H1 (cell line): ENCODE measurements around the gene ZFP91. TPM values are rescaled to one million over a fixed set of nuclear protein-coding genes. Genes with fewer than 3 reads are reported as not detected.

ENCODE experiments used
- NANOG ChIP-seq: IDR thresholded peaks from 2 replicates; pipeline ENCODE4 v1.6.1; 2011; ENCODE audit warnings: low read length, low read depth, mild to moderate bottlenecking, inconsistent platforms; ENCODE audit not compliant: insufficient read depth, poor library complexity, severe bottlenecking
- SP2 ChIP-seq: IDR thresholded peaks from 2 replicates; pipeline ENCODE4 v1.6.1; 2012; ENCODE audit warnings: mild to moderate bottlenecking, low read length, inconsistent platforms
- SRF ChIP-seq: IDR thresholded peaks from 2 replicates; pipeline ENCODE4 v1.6.1; 2011; ENCODE audit warnings: mild to moderate bottlenecking, low read depth, low read length, moderate library complexity
- polyA plus RNA-seq, 7 experiments: library from polyadenylated mRNA; depleted of rRNA in 3 of 7; stranded (reverse) in 5 of 7; unstranded in 2 of 7; fragments of >200 nt in 5 of 7; fragments of 200-250 nt in 2 of 7; gene quantifications; 1 replicate in 5 of 7; 2 replicates in 1 of 7; 4 replicates in 1 of 7; pipeline versions ENCODE4 v1.2.1 to v1.2.3, GENCODE V29; 2011 to 2013; ENCODE audit warnings: missing spikeins in 2 of 7, mixed read lengths in 2 of 7
- total RNA-seq: library from RNA; stranded (reverse); fragmentation: NEBNext Ultra II Directional; extraction: Animal tissue kit (Norgen Biotek cat#: 25700); gene quantifications from 2 replicates; pipeline ENCODE4 v1.2.1, GENCODE V29; 2021
- TF ChIP-seq, protein P1 (sequence below): fragments of 300-600 bp; sonication (generic); IDR thresholded peaks from 2 replicates; pipeline ENCODE4 v1.7.1; 2012; ENCODE audit warnings: low read length, moderate library complexity, mild to moderate bottlenecking, inconsistent platforms; ENCODE audit not compliant: insufficient replicate concordance

Gene ZFP91
- total and polyA plus RNA-seq, 2 of the 8 experiments (the other 6 are each of a cell fraction or from before 2014, with no cell fraction given), result 10.7 to 29.0 TPM

DNA sequence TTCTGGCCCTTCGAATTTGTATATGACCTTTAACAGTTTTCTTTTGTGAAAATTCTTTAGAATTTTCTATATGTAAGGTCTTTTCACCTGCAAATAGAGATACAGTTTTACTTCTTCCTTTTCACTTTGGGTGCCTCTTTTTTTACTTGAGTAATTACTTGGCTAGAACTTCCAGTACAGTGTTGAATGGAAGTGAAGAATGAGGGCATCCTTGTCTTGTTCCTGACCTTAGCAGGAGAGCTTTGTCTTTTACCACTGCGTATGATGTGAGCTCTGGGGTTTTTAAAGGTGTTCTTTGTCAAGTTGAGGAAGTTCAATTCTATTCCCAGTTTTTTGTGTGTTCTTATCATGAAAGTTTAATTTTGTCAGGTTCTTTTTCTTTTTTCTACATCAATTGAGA is 21.6 kb downstream of the ZFP91 start (continued):
- TF ChIP-seq, protein P1, sequence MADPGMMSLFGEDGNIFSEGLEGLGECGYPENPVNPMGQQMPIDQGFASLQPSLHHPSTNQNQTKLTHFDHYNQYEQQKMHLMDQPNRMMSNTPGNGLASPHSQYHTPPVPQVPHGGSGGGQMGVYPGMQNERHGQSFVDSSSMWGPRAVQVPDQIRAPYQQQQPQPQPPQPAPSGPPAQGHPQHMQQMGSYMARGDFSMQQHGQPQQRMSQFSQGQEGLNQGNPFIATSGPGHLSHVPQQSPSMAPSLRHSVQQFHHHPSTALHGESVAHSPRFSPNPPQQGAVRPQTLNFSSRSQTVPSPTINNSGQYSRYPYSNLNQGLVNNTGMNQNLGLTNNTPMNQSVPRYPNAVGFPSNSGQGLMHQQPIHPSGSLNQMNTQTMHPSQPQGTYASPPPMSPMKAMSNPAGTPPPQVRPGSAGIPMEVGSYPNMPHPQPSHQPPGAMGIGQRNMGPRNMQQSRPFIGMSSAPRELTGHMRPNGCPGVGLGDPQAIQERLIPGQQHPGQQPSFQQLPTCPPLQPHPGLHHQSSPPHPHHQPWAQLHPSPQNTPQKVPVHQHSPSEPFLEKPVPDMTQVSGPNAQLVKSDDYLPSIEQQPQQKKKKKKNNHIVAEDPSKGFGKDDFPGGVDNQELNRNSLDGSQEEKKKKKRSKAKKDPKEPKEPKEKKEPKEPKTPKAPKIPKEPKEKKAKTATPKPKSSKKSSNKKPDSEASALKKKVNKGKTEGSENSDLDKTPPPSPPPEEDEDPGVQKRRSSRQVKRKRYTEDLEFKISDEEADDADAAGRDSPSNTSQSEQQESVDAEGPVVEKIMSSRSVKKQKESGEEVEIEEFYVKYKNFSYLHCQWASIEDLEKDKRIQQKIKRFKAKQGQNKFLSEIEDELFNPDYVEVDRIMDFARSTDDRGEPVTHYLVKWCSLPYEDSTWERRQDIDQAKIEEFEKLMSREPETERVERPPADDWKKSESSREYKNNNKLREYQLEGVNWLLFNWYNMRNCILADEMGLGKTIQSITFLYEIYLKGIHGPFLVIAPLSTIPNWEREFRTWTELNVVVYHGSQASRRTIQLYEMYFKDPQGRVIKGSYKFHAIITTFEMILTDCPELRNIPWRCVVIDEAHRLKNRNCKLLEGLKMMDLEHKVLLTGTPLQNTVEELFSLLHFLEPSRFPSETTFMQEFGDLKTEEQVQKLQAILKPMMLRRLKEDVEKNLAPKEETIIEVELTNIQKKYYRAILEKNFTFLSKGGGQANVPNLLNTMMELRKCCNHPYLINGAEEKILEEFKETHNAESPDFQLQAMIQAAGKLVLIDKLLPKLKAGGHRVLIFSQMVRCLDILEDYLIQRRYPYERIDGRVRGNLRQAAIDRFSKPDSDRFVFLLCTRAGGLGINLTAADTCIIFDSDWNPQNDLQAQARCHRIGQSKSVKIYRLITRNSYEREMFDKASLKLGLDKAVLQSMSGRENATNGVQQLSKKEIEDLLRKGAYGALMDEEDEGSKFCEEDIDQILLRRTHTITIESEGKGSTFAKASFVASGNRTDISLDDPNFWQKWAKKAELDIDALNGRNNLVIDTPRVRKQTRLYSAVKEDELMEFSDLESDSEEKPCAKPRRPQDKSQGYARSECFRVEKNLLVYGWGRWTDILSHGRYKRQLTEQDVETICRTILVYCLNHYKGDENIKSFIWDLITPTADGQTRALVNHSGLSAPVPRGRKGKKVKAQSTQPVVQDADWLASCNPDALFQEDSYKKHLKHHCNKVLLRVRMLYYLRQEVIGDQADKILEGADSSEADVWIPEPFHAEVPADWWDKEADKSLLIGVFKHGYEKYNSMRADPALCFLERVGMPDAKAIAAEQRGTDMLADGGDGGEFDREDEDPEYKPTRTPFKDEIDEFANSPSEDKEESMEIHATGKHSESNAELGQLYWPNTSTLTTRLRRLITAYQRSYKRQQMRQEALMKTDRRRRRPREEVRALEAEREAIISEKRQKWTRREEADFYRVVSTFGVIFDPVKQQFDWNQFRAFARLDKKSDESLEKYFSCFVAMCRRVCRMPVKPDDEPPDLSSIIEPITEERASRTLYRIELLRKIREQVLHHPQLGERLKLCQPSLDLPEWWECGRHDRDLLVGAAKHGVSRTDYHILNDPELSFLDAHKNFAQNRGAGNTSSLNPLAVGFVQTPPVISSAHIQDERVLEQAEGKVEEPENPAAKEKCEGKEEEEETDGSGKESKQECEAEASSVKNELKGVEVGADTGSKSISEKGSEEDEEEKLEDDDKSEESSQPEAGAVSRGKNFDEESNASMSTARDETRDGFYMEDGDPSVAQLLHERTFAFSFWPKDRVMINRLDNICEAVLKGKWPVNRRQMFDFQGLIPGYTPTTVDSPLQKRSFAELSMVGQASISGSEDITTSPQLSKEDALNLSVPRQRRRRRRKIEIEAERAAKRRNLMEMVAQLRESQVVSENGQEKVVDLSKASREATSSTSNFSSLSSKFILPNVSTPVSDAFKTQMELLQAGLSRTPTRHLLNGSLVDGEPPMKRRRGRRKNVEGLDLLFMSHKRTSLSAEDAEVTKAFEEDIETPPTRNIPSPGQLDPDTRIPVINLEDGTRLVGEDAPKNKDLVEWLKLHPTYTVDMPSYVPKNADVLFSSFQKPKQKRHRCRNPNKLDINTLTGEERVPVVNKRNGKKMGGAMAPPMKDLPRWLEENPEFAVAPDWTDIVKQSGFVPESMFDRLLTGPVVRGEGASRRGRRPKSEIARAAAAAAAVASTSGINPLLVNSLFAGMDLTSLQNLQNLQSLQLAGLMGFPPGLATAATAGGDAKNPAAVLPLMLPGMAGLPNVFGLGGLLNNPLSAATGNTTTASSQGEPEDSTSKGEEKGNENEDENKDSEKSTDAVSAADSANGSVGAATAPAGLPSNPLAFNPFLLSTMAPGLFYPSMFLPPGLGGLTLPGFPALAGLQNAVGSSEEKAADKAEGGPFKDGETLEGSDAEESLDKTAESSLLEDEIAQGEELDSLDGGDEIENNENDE, result no peak
- TF ChIP-seq SRF (no peak), SP2 (no peak), NANOG (no peak)
- TF ChIP-seq, all 59 proteins: peak for 0
